ENCODE measurements around the gene FOXF1. TPM values are rescaled to one million over a fixed set of nuclear protein-coding genes. Genes with fewer than 3 reads are reported as not detected.

Gene FOXF1
- total and polyA plus RNA-seq, 9 of the 15 experiments (the other 6 are each of a cell fraction or from before 2014, with no cell fraction given): 0.04 TPM; not detected in 8

DNA sequence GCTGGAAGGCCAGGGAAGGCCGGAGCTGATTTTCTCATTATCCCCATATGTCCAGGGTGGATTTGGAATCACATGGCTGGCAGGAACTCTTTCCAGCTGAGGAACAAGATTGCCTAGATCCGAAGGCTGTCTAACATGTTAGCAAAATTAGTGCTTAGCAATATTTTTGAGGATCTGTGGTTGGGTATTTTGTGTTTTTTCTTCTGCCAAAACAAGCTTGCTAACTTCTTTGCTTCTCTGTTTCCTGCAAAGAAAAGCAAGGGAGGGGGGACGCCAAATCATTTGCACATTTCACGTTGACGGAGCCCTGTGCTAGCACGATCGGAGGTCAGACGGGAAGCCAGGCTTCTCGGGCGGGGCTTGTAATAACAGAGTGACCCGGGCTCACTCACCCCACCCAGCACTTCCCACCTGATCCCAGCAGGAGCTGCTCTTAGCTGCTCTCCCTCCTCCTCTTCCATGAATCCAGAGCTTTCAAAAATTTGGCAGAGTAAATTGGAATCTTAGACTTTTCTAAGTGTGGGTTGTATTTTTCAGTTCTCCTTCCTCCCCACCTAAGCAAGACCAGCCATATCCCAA, 33.3 kb upstream of the FOXF1 start:
- H3K79me2 ChIP-seq (ENCODE audit: control insufficient read depth, insufficient read depth, low read length): no peaks in the 10 kb centered on the region
- H3K4me2 ChIP-seq (ENCODE audit: insufficient read depth, low read length): no peak overlapping the region
- BruUV-seq (replicated peaks): no TSS peak
- H2AFZ ChIP-seq (ENCODE audit: low read depth, low read length): no peak overlapping the region
- H3K9ac ChIP-seq (ENCODE audit: insufficient read depth in 1 of 2, low read depth in 2 of 2, low read length in 2 of 2): no peak overlapping the region
- H3K27me3 ChIP-seq (ENCODE audit: control insufficient read depth in 2 of 2, insufficient read depth in 2 of 2, low read length in 2 of 2): peaks cover 3 to 38% of the 10 kb centered on the region in 2 experiments; a peak in 3 of 5 replicates
- H3K9me1 ChIP-seq (ENCODE audit: control insufficient read depth, insufficient read depth, low read length): no peaks in the 10 kb centered on the region
- in situ Hi-C loops (cut with MboI) (no loop called here), intact Hi-C loops (cut with micrococcal nuclease) (no loop called here)
- DNase-seq (ENCODE audit: extremely low read depth in 1 of 4, low spot score in 3 of 4): no peak
- H3K36me3 ChIP-seq (ENCODE audit: control insufficient read depth, insufficient read depth, low read length): no peaks in the 10 kb centered on the region
- H4K20me1 ChIP-seq (replicated peaks; ENCODE audit: control insufficient read depth, insufficient read depth, low read length): no peaks in the 10 kb centered on the region
- FAIRE-seq: no peak
- TF ChIP-seq, protein P1, sequence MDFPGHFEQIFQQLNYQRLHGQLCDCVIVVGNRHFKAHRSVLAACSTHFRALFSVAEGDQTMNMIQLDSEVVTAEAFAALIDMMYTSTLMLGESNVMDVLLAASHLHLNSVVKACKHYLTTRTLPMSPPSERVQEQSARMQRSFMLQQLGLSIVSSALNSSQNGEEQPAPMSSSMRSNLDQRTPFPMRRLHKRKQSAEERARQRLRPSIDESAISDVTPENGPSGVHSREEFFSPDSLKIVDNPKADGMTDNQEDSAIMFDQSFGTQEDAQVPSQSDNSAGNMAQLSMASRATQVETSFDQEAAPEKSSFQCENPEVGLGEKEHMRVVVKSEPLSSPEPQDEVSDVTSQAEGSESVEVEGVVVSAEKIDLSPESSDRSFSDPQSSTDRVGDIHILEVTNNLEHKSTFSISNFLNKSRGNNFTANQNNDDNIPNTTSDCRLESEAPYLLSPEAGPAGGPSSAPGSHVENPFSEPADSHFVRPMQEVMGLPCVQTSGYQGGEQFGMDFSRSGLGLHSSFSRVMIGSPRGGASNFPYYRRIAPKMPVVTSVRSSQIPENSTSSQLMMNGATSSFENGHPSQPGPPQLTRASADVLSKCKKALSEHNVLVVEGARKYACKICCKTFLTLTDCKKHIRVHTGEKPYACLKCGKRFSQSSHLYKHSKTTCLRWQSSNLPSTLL (IDR thresholded peaks at IDR 0.05): no peak
- TF ChIP-seq ZNF133 (CRISPR knock-in tag; IDR thresholded peaks at IDR 0.05) (no peak), ZNF24 (IDR thresholded peaks at IDR 0.05) (no peak), ARID2 (IDR thresholded peaks at IDR 0.05) (no peak), GABPB2 (CRISPR knock-in tag; conservative IDR thresholded peaks at IDR 0.05) (no peak), CHD2 (IDR thresholded peaks at IDR 0.05; ENCODE audit: low read depth, low read length) (no peak), HNRNPLL (IDR thresholded peaks at IDR 0.05; ENCODE audit: low read depth, low read length, poor library complexity, severe bottlenecking) (no peak), NFATC3 (IDR thresholded peaks at IDR 0.05) (no peak), ZFP30 (CRISPR knock-in tag; IDR thresholded peaks at IDR 0.05; ENCODE audit: borderline replicate concordance) (no peak)
- TF ChIP-seq, protein P2, sequence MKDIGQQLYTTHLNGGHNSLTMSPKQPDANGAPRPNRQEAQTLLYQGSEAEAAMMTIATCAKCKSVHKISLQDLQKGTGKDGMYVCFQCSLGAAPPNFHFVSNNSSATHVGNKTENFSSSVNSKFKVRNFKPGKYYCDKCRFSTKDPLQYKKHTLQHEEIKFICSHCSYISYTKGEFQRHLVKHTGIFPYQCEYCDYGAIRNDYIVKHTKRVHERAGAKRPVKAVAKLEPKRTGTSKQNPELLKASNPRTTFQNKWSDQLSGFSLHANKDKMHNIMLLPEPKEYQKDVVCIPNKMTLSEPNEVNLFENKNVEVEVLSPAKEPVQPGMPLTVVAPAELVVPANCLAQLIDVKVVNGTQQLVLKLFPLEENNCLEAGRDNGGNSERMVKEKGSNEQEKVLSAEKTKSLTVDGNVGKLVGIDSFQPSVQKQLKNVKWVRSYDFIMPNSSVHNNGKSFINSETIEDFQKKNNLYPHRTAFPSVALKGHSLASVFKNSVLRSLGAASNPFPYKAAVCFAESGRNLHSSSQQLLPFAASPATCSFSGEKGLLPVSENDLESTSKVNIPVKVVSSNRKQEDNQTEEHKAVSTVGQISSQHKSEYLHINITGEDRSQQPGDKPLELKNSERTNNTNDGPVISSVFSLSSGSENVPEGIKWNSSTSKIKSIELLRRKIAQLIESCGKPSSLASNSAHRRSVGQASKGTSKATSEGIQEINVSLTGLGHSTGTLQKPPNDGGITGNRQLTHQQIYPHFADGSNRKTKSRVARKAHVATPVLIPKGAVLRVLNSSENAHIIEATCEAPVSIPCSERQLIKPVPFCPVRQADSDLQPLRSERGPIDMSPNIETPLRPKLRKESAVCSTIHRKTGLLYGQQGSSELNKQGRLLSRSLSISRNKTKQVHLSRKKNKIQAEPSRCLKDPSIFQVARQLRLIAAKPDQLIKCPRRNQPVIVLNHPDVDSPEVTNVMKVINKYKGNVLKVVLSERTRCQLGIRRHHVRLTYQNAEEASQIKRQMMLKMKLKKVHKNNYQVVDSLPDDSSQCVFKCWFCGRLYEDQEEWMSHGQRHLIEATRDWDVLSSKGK (CRISPR knock-in tag; IDR thresholded peaks at IDR 0.05): no peak
- TF ChIP-seq, protein P3, sequence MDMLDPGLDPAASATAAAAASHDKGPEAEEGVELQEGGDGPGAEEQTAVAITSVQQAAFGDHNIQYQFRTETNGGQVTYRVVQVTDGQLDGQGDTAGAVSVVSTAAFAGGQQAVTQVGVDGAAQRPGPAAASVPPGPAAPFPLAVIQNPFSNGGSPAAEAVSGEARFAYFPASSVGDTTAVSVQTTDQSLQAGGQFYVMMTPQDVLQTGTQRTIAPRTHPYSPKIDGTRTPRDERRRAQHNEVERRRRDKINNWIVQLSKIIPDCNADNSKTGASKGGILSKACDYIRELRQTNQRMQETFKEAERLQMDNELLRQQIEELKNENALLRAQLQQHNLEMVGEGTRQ (CRISPR knock-in tag; IDR thresholded peaks at IDR 0.05): no peak
- TF ChIP-seq, protein P4, sequence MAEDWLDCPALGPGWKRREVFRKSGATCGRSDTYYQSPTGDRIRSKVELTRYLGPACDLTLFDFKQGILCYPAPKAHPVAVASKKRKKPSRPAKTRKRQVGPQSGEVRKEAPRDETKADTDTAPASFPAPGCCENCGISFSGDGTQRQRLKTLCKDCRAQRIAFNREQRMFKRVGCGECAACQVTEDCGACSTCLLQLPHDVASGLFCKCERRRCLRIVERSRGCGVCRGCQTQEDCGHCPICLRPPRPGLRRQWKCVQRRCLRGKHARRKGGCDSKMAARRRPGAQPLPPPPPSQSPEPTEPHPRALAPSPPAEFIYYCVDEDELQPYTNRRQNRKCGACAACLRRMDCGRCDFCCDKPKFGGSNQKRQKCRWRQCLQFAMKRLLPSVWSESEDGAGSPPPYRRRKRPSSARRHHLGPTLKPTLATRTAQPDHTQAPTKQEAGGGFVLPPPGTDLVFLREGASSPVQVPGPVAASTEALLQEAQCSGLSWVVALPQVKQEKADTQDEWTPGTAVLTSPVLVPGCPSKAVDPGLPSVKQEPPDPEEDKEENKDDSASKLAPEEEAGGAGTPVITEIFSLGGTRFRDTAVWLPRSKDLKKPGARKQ (CRISPR knock-in tag; IDR thresholded peaks at IDR 0.05): no peak
- H3K9me3 ChIP-seq (replicated peaks; ENCODE audit: control insufficient read depth, insufficient read depth, low read depth, low read length): no peaks in the 10 kb centered on the region
- no peaks in the 10 kb centered on the region for H3K4me1 ChIP-seq (replicated peaks in 1 of 2; ENCODE audit: control insufficient read depth in 2 of 2, insufficient read depth in 2 of 2, low read length in 2 of 2)
- no peak for ATAC-seq
- H3K27ac ChIP-seq (ENCODE audit: extremely low read depth, low read depth, low read length): no peak overlapping the region
- H3K4me3 ChIP-seq: no peak overlapping the region
- ChIA-PET CTCF (ENCODE audit: low intra/inter-chr PET ratio) (no interaction called here), POLR2A (interaction anchor here (0.7 to 1.4 kb wide), 2 partner anchors 41 to 461 kb away, joined by 3 to 4 read pairs; no protein-coding TSS in a partner anchor)
- WGBS (ENCODE audit: insufficient coverage, low coverage, missing lambda C conversion rate): 0% methylated on average over 11 of the region's 11 CpGs

Data from K562 (cell line).